B cell (primary cell): ENCODE results near the gene TRABD2A. TPM values are rescaled to one million over a fixed set of nuclear protein-coding genes. Genes with fewer than 3 reads are reported as not detected.
A peak's percentile ranks its signal among the peaks of the same experiment; 100 is the strongest.

Experiments
- ATAC-seq: fragments of 200-7000 bp; cut with Tn5 transposase; one replicate; pipeline ENCODE4 v1.10.0; 2021; ENCODE audit warnings: low read depth, mild to moderate bottlenecking, moderate number of reproducible peaks, moderate library complexity
- CTCF ChIA-PET: fragments of 350-600 bp; sonication (Branson Sonifier 250); formaldehyde crosslinking; loops from one replicate; lab custom pipeline; 2021; ENCODE audit warnings: antibody characterized with exemption, inconsistent platforms; lab: Charles Lee
- POLR2A ChIA-PET: fragments of 350-600 bp; sonication (Branson Sonifier 250); formaldehyde crosslinking; loops from one replicate; lab custom pipeline; 2021; ENCODE audit warnings: antibody characterized with exemption; lab: Charles Lee
- DNase-seq: peaks from one replicate; pipeline ENCODE4 v3.0.0; 2013
- H2AFZ ChIP-seq: 2 replicates; pipeline ENCODE4 v1.6.1; 2012; ENCODE audit warnings: mild to moderate bottlenecking, low read depth, low read length; ENCODE audit not compliant: insufficient read depth, poor library complexity, severe bottlenecking
- H3K27ac ChIP-seq, 2 donors: 1 replicate in 1 of 2; 2 replicates in 1 of 2; pipeline ENCODE4 v1.5.1; 2012 to 2013; ENCODE audit warnings: low read length in 2 of 2, mild to moderate bottlenecking in 2 of 2, moderate library complexity in 1 of 2
- H3K27me3 ChIP-seq, 4 experiments: fragments of 200-600 bp in 1 of 4; sonication (generic) in 1 of 4; replicated peaks in 1 of 4; 1 replicate in 2 of 4; 2 replicates in 2 of 4; pipeline versions ENCODE4 v1.6.1 to v1.7.0; 2013 to 2016; ENCODE audit warnings: low read length in 3 of 4, mild to moderate bottlenecking in 2 of 4, mixed read lengths in 1 of 4, moderate library complexity in 1 of 4; ENCODE audit not compliant: insufficient read depth in 4 of 4, control insufficient read depth in 3 of 4; ENCODE audit errors: control extremely low read depth in 1 of 4
- H3K36me3 ChIP-seq, 2 experiments: replicated peaks in 1 of 2; 1 replicate in 1 of 2; 2 replicates in 1 of 2; pipeline versions ENCODE4 v1.6.1 to v1.7.1; 2013; ENCODE audit warnings: low read length in 1 of 2; ENCODE audit not compliant: insufficient read depth in 2 of 2, control insufficient read depth in 1 of 2; ENCODE audit errors: control extremely low read depth in 1 of 2, extremely low read depth in 1 of 2
- H3K4me1 ChIP-seq, 2 donors: fragments of 200-600 bp in 1 of 2; sonication (generic) in 1 of 2; 1 replicate in 1 of 2; 2 replicates in 1 of 2; pipeline versions ENCODE4 v1.5.1 to v1.6.1; 2013 to 2017; ENCODE audit warnings: low read length in 2 of 2; ENCODE audit not compliant: control insufficient read depth in 2 of 2, insufficient read depth in 2 of 2
- H3K4me2 ChIP-seq: replicated peaks from 2 replicates; pipeline ENCODE3; 2012; ENCODE audit warnings: mild to moderate bottlenecking, low read depth, low read length; ENCODE audit not compliant: poor library complexity, severe bottlenecking
- H3K4me3 ChIP-seq, 5 experiments: fragments of 200-600 bp in 1 of 5; sonication (generic) in 1 of 5; 1 replicate in 3 of 5; 2 replicates in 2 of 5; pipeline versions ENCODE4 v1.5.1 to v1.7.0; 2011 to 2016; ENCODE audit warnings: low read length in 4 of 5, mild to moderate bottlenecking in 4 of 5, low read depth in 2 of 5, control low read depth in 1 of 5, moderate library complexity in 1 of 5; ENCODE audit not compliant: insufficient read depth in 1 of 5; ENCODE audit errors: control extremely low read depth in 1 of 5, extremely low read depth in 1 of 5
- H3K79me2 ChIP-seq: fragments of 200-600 bp; sonication (generic); one replicate; pipeline ENCODE4 v1.6.0; 2016; ENCODE audit warnings: low read length; ENCODE audit not compliant: control insufficient read depth, insufficient read depth
- H3K9ac ChIP-seq: fragments of 200-600 bp; sonication (generic); 2 replicates; pipeline ENCODE4 v1.6.1; 2017; ENCODE audit warnings: mild to moderate bottlenecking, low read length, moderate library complexity
- H3K9me3 ChIP-seq, 3 donors: one replicate each; pipeline versions ENCODE4 v1.6.1 to v1.7.1; 2013; ENCODE audit warnings: low read length in 2 of 3; ENCODE audit not compliant: control insufficient read depth in 2 of 3, insufficient read depth in 1 of 3; ENCODE audit errors: control extremely low read depth in 1 of 3
- H4K20me1 ChIP-seq: 2 replicates; pipeline ENCODE4 v1.6.0; 2012; ENCODE audit warnings: mild to moderate bottlenecking, low read length; ENCODE audit not compliant: insufficient read depth, control insufficient read depth, poor library complexity, severe bottlenecking
- H3K27ac Mint-ChIP-seq: one replicate; pipeline ENCODE4 v1.8.0; 2021; ENCODE audit warnings: mixed read lengths
- H3K27me3 Mint-ChIP-seq: one replicate; pipeline ENCODE4 v1.8.0; 2021; ENCODE audit warnings: mixed read lengths
- H3K4me1 Mint-ChIP-seq: one replicate; pipeline ENCODE4 v1.8.0; 2021; ENCODE audit warnings: mixed read lengths
- H3K4me3 Mint-ChIP-seq: one replicate; pipeline ENCODE4 v1.8.0; 2021; ENCODE audit warnings: mixed read lengths
- H3K9me3 Mint-ChIP-seq: one replicate; pipeline ENCODE4 v1.8.0; 2022; ENCODE audit warnings: mixed read lengths; ENCODE audit not compliant: insufficient read depth
- EZH2 ChIP-seq: IDR thresholded peaks from 2 replicates; pipeline ENCODE4 v1.6.1; 2012; ENCODE audit warnings: borderline replicate concordance, low read depth, mild to moderate bottlenecking, moderate library complexity, low read length; ENCODE audit not compliant: insufficient read depth, poor library complexity, severe bottlenecking
- WGBS: methylation state at CpG from one replicate; pipeline ENCODE4 v1.1.5; 2013; ENCODE audit warnings: missing lambda C conversion rate; ENCODE audit not compliant: insufficient coverage; 5-methylcytosine and 5-hydroxymethylcytosine counted together
- intact Hi-C: fragments of 100-400 bp; cut with micrococcal nuclease; formaldehyde crosslinking; loops from one replicate; pipeline ENCODE4 v1.10.0; 2022
- polyA plus RNA-seq: library from polyadenylated mRNA; depleted of rRNA; stranded (reverse); fragments of >200 nt; gene quantifications from 2 replicates; pipeline ENCODE4 v1.2.3, GENCODE V29; 2012
- total RNA-seq, 2 donors: library from RNA; stranded (reverse); fragments of 120-200 nt in 1 of 2; gene quantifications; 1 replicate in 1 of 2; 2 replicates in 1 of 2; pipeline versions ENCODE4 v1.2.3 to v1.2.4, GENCODE V29; 2013 to 2022
- TF ChIP-seq, protein P1 (sequence below): fragments of 200-600 bp; IDR thresholded peaks from one replicate; pipeline ENCODE4 v1.8.0; 2022; ENCODE audit warnings: antibody characterized with exemption, mild to moderate bottlenecking

The TRABD2A gene
- total and polyA plus RNA-seq, 2 donors (not counting 1 experiment from before 2014, with no cell fraction given) = 10.1 to 11.3 TPM

DNA sequence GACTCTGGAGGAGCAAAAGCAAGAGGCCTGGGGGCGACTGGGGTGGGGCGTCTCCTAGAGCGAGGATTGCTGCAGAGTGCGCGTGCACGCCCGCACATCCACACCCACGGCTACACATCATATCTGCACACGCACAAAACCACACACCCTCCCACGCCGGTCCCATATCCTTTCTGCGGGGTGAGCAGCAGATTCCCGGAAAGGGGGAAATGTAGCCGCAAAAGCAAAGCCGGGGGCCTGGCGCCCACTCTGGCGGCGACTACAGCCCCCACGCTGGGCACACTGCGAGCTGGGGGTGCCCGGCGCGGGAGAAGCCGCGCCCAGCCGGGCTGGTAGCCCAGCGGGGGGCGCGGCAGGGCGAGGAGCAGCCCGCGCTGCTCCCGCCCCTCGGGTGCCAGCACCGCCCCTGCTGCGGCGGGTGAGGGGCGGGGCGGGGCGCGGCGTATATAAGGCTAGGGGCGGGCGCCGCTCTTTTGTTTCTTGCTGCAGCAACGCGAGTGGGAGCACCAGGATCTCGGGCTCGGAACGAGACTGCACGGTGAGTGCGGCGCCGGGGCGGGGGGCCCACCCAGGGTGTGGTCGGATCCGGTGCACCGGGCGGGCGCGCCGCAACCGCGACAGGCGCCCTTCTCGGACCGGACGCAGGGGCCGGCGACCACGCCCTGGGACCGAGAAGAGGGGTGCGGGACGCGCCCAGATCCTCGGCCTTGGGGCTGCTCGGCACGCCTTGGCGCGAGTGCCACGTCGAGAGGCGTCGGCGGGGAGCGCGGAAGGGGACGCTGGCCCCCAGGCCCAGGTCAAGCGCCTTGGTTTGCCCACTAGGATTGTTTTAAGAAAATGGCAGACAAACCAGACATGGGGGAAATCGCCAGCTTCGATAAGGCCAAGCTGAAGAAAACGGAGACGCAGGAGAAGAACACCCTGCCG is 24.6 kb upstream of the TRABD2A start, which contains the start of gene TMSB10:
Gene TMSB10 (plus strand): TSS at position 476 of the 927 bp plus-strand sequence.
- Histone ChIP-seq H3K36me3 (peaks cover 0 to 9% of the 10 kb centered on the region in 2 experiments), H3K4me1 (peaks cover 41 to 46% of the 10 kb centered on the region in 2 donors), H3K27ac (peak within 1 kb of the TSS; percentile 77 to 83), H2AFZ (peak within 1 kb of the TSS; percentile 85), H3K4me2 (peak within 1 kb of the TSS; percentile 82), H3K9me3 (peaks cover 0 to 7% (median 0%) of the 10 kb centered on the region in 3 donors), H3K27me3 (no peaks in the 10 kb centered on the region), H4K20me1 (peaks cover 13% of the 10 kb centered on the region), H3K79me2 (peaks cover 52% of the 10 kb centered on the region), H3K9ac (peak within 1 kb of the TSS; percentile 90), H3K4me3 (peak within 1 kb of the TSS; percentile 67 to 98 (median 93))
- intact Hi-C loops = loop anchor here (1.0 to 10.0 kb wide), 9 partner anchors 7 to 1719 kb away; partner anchors contain the start of genes KCMF1, RNF103 and SUCLG1
- DNase-seq (peak; percentile 94), ATAC-seq (peak; percentile 84)
- peak within 1 kb of the TSS; percentile 94 for H3K27ac Mint-ChIP-seq
- no peak for TF ChIP-seq EZH2
- TF ChIP-seq, protein P1, sequence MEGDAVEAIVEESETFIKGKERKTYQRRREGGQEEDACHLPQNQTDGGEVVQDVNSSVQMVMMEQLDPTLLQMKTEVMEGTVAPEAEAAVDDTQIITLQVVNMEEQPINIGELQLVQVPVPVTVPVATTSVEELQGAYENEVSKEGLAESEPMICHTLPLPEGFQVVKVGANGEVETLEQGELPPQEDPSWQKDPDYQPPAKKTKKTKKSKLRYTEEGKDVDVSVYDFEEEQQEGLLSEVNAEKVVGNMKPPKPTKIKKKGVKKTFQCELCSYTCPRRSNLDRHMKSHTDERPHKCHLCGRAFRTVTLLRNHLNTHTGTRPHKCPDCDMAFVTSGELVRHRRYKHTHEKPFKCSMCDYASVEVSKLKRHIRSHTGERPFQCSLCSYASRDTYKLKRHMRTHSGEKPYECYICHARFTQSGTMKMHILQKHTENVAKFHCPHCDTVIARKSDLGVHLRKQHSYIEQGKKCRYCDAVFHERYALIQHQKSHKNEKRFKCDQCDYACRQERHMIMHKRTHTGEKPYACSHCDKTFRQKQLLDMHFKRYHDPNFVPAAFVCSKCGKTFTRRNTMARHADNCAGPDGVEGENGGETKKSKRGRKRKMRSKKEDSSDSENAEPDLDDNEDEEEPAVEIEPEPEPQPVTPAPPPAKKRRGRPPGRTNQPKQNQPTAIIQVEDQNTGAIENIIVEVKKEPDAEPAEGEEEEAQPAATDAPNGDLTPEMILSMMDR = peak; percentile 6
- ChIA-PET POLR2A (interaction anchor here (0.9 to 5.0 kb wide), 10 partner anchors 11 to 66 kb away, joined by 3 to 129 read pairs (median 18); partner anchors contain the start of genes KCMF1 and TRABD2A), CTCF (interaction anchor here (1.2 to 5.7 kb wide), 9 partner anchors 11 to 164 kb away, joined by 3 to 159 read pairs (median 12); partner anchors contain the start of gene TRABD2A)
- peaks cover 10% of the 10 kb centered on the region for H3K9me3 Mint-ChIP-seq
- H3K27me3 Mint-ChIP-seq = no peaks in the 10 kb centered on the region
- peaks cover 60% of the 10 kb centered on the region for H3K4me1 Mint-ChIP-seq
- under 1% methylated on average over 91 of the region's 94 CpGs for WGBS
- peak within 1 kb of the TSS; percentile 87 for H3K4me3 Mint-ChIP-seq
